ENCODE results near the gene EFHC2.

DNA sequence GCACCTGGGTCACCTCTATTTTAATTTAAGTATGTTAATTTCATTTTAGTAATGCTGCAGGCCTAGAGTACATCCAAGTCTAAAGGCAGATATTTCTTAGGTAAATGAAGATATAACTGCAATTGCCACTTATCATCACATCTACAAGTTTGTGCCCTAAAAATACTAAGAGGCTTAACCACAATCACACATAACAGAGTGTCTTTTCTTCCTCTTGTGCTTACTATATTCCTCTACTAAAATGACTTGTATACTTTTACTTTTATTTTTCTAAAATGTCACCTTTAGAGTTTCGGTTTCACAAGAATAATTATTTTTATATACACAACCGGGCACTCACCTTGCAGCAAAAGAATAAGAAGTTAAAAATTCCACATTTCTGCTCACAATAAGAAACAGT is 77.9 kb downstream of the EFHC2 start:
- no peak for TF ChIP-seq POLR2AphosphoS5 (IDR thresholded peaks at IDR 0.05)
- TF ChIP-seq, protein P1, sequence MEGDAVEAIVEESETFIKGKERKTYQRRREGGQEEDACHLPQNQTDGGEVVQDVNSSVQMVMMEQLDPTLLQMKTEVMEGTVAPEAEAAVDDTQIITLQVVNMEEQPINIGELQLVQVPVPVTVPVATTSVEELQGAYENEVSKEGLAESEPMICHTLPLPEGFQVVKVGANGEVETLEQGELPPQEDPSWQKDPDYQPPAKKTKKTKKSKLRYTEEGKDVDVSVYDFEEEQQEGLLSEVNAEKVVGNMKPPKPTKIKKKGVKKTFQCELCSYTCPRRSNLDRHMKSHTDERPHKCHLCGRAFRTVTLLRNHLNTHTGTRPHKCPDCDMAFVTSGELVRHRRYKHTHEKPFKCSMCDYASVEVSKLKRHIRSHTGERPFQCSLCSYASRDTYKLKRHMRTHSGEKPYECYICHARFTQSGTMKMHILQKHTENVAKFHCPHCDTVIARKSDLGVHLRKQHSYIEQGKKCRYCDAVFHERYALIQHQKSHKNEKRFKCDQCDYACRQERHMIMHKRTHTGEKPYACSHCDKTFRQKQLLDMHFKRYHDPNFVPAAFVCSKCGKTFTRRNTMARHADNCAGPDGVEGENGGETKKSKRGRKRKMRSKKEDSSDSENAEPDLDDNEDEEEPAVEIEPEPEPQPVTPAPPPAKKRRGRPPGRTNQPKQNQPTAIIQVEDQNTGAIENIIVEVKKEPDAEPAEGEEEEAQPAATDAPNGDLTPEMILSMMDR (IDR thresholded peaks at IDR 0.05): no peak

Data from suprapubic skin (tissue), 3 donors.